Panc1 (cell line): ENCODE measurements around the gene PLD3.

Source experiments
- POLR2AphosphoS5 ChIP-seq: IDR thresholded peaks from 2 replicates; pipeline ENCODE4 v1.6.1; 2012; ENCODE audit warnings: mild to moderate bottlenecking, low read depth, low read length, moderate library complexity
- SIN3A ChIP-seq: IDR thresholded peaks from 2 replicates; pipeline ENCODE4 v1.6.1; 2012; ENCODE audit warnings: low read depth, mild to moderate bottlenecking, low read length, moderate library complexity, borderline replicate concordance; ENCODE audit not compliant: insufficient read depth
- TCF7L2 ChIP-seq: IDR thresholded peaks from 2 replicates; pipeline ENCODE4 v1.6.1; 2011; ENCODE audit warnings: mild to moderate bottlenecking, low read depth, low read length, inconsistent platforms
- TF ChIP-seq, protein P1 (sequence below): fragments of 450-650 bp; IDR thresholded peaks from 2 replicates; pipeline ENCODE4 v1.5.1; 2017; ENCODE audit warnings: mild to moderate bottlenecking
- TF ChIP-seq, protein P2 (sequence below), 2 experiments: IDR thresholded peaks; 2 replicates each; pipeline ENCODE4 v1.6.1; 2011 to 2012; ENCODE audit warnings: low read depth in 2 of 2, control low read depth in 1 of 2, low read length in 1 of 2, mild to moderate bottlenecking in 1 of 2, moderate library complexity in 1 of 2; ENCODE audit not compliant: insufficient read depth in 1 of 2

DNA sequence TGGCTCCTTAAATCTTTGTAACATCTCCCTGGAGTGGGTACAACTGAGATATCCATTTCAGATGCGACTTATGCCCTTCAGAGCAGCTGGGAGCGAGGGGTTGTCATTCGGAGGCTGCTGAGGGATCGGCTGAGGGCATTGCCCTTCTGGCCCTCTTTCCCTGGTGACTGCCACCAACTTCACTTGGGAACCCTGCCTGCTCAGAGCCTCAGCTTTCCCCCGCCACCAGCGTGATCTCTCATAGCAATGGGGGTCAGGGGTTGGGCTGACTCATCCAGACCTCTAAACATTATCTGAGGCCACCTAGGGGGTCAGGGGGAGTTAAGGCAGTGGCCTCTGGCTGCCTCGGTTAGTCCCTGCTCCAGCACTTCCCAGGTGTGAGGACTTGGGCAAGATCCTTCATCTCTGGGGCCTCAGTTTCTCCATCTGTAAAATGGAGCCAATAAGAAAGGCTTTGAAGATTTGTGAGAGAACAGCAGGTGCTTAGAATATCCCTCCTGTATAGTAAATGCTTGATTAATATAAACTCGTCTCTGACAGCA lies 63.5 kb downstream of the PLD3 start:
- TF ChIP-seq, protein P1, sequence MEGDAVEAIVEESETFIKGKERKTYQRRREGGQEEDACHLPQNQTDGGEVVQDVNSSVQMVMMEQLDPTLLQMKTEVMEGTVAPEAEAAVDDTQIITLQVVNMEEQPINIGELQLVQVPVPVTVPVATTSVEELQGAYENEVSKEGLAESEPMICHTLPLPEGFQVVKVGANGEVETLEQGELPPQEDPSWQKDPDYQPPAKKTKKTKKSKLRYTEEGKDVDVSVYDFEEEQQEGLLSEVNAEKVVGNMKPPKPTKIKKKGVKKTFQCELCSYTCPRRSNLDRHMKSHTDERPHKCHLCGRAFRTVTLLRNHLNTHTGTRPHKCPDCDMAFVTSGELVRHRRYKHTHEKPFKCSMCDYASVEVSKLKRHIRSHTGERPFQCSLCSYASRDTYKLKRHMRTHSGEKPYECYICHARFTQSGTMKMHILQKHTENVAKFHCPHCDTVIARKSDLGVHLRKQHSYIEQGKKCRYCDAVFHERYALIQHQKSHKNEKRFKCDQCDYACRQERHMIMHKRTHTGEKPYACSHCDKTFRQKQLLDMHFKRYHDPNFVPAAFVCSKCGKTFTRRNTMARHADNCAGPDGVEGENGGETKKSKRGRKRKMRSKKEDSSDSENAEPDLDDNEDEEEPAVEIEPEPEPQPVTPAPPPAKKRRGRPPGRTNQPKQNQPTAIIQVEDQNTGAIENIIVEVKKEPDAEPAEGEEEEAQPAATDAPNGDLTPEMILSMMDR, result no peak
- TF ChIP-seq SIN3A, result no peak
- TF ChIP-seq POLR2AphosphoS5, result no peak
- TF ChIP-seq, protein P2, sequence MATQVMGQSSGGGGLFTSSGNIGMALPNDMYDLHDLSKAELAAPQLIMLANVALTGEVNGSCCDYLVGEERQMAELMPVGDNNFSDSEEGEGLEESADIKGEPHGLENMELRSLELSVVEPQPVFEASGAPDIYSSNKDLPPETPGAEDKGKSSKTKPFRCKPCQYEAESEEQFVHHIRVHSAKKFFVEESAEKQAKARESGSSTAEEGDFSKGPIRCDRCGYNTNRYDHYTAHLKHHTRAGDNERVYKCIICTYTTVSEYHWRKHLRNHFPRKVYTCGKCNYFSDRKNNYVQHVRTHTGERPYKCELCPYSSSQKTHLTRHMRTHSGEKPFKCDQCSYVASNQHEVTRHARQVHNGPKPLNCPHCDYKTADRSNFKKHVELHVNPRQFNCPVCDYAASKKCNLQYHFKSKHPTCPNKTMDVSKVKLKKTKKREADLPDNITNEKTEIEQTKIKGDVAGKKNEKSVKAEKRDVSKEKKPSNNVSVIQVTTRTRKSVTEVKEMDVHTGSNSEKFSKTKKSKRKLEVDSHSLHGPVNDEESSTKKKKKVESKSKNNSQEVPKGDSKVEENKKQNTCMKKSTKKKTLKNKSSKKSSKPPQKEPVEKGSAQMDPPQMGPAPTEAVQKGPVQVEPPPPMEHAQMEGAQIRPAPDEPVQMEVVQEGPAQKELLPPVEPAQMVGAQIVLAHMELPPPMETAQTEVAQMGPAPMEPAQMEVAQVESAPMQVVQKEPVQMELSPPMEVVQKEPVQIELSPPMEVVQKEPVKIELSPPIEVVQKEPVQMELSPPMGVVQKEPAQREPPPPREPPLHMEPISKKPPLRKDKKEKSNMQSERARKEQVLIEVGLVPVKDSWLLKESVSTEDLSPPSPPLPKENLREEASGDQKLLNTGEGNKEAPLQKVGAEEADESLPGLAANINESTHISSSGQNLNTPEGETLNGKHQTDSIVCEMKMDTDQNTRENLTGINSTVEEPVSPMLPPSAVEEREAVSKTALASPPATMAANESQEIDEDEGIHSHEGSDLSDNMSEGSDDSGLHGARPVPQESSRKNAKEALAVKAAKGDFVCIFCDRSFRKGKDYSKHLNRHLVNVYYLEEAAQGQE (IDR thresholded peaks at IDR 0.05; ENCODE audit: insufficient read depth in 1 of 2, low read depth in 2 of 2, low read length in 1 of 2), result no peak
- TF ChIP-seq TCF7L2, result no peak
